HUES48 (cell line): ENCODE data around the gene TSPAN18.

Experiments
- H3K27ac ChIP-seq: one replicate; pipeline ENCODE4 v1.7.0; 2013; ENCODE audit warnings: low read depth, low read length, inconsistent platforms
- H3K27me3 ChIP-seq: 2 replicates; pipeline ENCODE4 v1.6.1; 2013; ENCODE audit warnings: mild to moderate bottlenecking, low read length; ENCODE audit not compliant: control insufficient read depth, insufficient read depth
- H3K36me3 ChIP-seq: 2 replicates; pipeline ENCODE4 v1.6.1; 2013; ENCODE audit warnings: low read length; ENCODE audit not compliant: control insufficient read depth, insufficient read depth
- H3K4me1 ChIP-seq: 2 replicates; pipeline ENCODE4 v1.6.1; 2013; ENCODE audit warnings: mild to moderate bottlenecking, low read length; ENCODE audit not compliant: control insufficient read depth, insufficient read depth
- H3K4me3 ChIP-seq: 2 replicates; pipeline ENCODE4 v1.5.1; 2013; ENCODE audit warnings: mild to moderate bottlenecking, low read depth, low read length
- H3K9ac ChIP-seq: 2 replicates; pipeline ENCODE4 v1.6.1; 2013; ENCODE audit warnings: mild to moderate bottlenecking, low read depth, low read length, moderate library complexity
- H3K9me3 ChIP-seq: 2 replicates; pipeline ENCODE4 v1.6.1; 2013; ENCODE audit warnings: low read length; ENCODE audit not compliant: control insufficient read depth, insufficient read depth

TSPAN18 gene

GRCh38 chr11:44837661-44838060 is 110.9 kb downstream of the TSPAN18 start:
- no peaks in the 10 kb centered on the region for H3K36me3 ChIP-seq
- H3K9ac ChIP-seq: no peak overlapping the region
- no peaks in the 10 kb centered on the region for H3K9me3 ChIP-seq
- H3K27me3 ChIP-seq: peaks cover 3% of the 10 kb centered on the region; the same call in 1 of the 2 replicates
- H3K27ac ChIP-seq: no peak overlapping the region
- no peak overlapping the region for H3K4me3 ChIP-seq
- peaks cover 46% of the 10 kb centered on the region for H3K4me1 ChIP-seq

GRCh38 chr11:44839458-44840084 is 112.8 kb downstream of the TSPAN18 start:
- H3K4me1 ChIP-seq: peaks cover 39% of the 10 kb centered on the region
- no peak overlapping the region for H3K27ac ChIP-seq
- H3K36me3 ChIP-seq: no peaks in the 10 kb centered on the region
- H3K9ac ChIP-seq: no peak overlapping the region
- H3K9me3 ChIP-seq: 0 out of 2 replicates have a peak, but pooled peaks cover 4% of the 10 kb centered on the region
- no peaks in the 10 kb centered on the region for H3K27me3 ChIP-seq
- no peak overlapping the region for H3K4me3 ChIP-seq

DNA sequence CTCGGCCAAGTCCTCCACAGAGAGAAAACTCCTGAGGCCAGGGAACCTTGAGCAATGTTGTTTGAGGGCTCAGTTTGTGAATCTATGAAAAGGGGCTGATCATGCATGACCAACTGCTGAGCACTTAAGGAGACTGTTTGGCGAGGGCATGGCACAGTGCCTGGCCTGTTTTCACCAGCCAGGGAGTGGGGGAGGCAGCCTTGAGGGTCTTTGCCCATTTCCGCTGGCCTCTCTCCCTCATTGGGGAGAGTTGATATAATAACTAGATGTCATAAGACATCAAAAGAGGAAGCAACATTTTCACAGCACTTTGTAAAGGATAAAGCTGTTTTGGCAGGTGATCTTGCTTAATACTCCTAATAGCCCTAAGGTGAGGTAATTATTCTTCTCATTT is 113.3 kb downstream of the TSPAN18 start:
- Histone ChIP-seq H3K27me3 (no peaks in the 10 kb centered on the region), H3K27ac (no peak overlapping the region), H3K4me3 (no peak overlapping the region), H3K36me3 (no peaks in the 10 kb centered on the region), H3K4me1 (peaks cover 34% of the 10 kb centered on the region), H3K9ac (no peak overlapping the region), H3K9me3 (0 out of 2 replicates have a peak, but pooled peaks cover 6% of the 10 kb centered on the region)

DNA sequence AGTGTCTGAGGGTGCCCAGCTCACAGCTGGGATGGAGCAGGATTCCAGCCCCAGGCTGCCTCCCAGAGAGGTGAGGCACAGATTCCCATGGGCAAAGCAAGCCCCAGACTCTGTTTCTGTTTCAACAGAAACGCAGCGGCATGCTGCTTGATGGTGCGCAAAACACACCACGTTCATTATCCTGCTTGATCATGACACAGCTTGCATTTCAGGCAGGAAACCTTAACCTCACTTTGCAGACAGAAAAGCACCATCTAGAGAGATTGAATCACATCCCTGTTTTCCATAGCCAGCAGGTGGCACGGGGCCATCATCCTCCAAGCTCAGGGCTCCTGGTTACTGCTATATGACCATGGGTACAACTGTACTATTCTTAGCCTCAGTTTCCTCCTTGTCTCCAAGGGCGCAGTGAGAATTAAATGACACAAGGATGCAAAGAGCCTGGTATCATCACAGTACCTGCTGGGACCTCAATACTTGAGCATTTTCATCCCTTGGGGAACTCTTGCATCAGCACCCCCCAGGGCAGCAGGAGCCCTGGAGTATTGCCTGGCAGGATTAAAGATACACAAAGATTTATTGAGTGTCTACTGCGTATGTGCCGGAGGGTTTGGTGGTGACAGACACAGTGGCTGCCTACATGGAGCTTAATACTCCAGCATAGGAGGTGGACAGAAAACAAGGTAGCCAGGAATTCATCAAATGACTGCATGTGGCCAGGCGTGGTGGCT is 113.9 kb downstream of the TSPAN18 start:
- Histone ChIP-seq H3K4me3 (no peak overlapping the region), H3K9me3 (0 out of 2 replicates have a peak, but pooled peaks cover 6% of the 10 kb centered on the region), H3K27me3 (no peaks in the 10 kb centered on the region), H3K9ac (no peak overlapping the region), H3K4me1 (peaks cover 29% of the 10 kb centered on the region), H3K36me3 (no peaks in the 10 kb centered on the region), H3K27ac (no peak overlapping the region)

DNA sequence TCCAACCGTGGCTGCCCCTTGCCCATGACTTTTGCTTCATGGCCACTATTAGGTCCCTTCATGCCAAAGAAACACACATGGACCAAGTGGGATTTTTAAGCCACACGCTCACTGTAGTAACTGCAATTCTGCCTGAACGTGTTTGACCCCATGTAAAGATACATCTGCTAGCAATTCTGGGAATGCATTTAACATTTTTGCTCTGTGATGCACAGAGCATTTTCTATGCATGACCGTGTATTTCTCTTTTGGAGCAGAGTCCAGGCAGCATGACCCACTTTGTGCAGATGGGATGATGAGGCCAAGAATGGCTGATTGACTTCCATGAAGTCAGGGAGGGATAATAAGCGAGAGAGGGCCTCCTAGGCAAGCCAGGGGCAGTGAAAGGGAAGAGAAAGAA is 115.5 kb downstream of the TSPAN18 start:
- Histone ChIP-seq H3K4me1 (peaks cover 25% of the 10 kb centered on the region), H3K27me3 (no peaks in the 10 kb centered on the region), H3K9ac (no peak overlapping the region), H3K27ac (no peak overlapping the region), H3K9me3 (peaks cover 6% of the 10 kb centered on the region; the same call in 1 of the 2 replicates), H3K36me3 (no peaks in the 10 kb centered on the region), H3K4me3 (no peak overlapping the region)

- H3K36me3 ChIP-seq: no peaks in the 10 kb centered on the region
- peaks cover 29% of the 10 kb centered on the region for H3K4me1 ChIP-seq
- H3K9me3 ChIP-seq: peaks cover 6% of the 10 kb centered on the region; the same call in 1 of the 2 replicates
- H3K9ac ChIP-seq: no peak overlapping the region
- no peak overlapping the region for H3K27ac ChIP-seq
- H3K27me3 ChIP-seq: no peaks in the 10 kb centered on the region
- H3K4me3 ChIP-seq: no peak overlapping the region
Observed at GRCh38 chr11:44846852-44847251, 120.1 kb downstream of the TSPAN18 start.

GRCh38 chr11:44847316-44847715 is 120.6 kb downstream of the TSPAN18 start:
- peaks cover 6% of the 10 kb centered on the region; the same call in 1 of the 2 replicates for H3K9me3 ChIP-seq
- H3K9ac ChIP-seq: no peak overlapping the region
- H3K4me1 ChIP-seq: peaks cover 25% of the 10 kb centered on the region
- no peaks in the 10 kb centered on the region for H3K27me3 ChIP-seq
- no peaks in the 10 kb centered on the region for H3K36me3 ChIP-seq
- no peak overlapping the region for H3K27ac ChIP-seq
- no peak overlapping the region for H3K4me3 ChIP-seq

DNA sequence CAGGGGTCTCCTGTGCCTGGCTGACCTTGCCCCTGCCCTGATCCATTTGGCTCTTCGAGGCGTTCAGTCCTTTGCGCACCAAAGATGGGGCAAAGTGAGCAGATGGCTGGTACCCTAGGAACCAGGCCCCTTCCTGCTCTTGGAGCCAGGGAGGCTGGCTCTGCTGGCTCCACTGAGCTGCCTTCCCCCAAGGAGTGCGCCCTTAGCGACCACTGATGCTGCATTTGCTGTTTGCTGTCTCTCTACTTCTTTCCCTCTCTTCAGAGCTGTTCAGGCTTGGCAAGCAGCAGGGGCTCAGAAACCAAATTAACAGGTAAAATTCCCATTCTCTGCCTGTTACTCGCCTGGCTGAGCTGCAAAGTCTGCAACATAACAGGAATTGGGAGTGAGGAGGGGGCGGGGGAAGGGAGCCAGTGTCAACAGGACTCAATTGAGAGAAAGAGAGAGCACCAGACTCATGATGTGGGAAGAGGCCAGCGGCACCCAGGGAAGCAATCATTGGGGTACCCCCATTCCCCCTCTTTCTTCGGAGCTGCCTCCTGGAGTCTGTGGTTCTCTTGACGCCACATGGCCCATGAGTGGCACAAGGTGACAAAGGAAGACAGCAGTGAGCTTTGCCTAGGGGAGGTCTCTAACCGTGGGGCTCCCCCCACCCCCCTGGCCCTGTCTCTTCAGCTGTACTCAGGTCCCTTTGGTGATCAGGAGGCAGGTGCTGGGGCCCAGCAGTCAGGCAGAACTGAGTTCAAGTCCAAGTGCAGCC is 121.6 kb downstream of the TSPAN18 start:
- no peaks in the 10 kb centered on the region for H3K36me3 ChIP-seq
- peak overlapping the region; percentile 37; the same call in 1 of the 2 replicates for H3K9ac ChIP-seq
- H3K4me1 ChIP-seq: peaks cover 17% of the 10 kb centered on the region
- H3K27ac ChIP-seq: peak overlapping the region; percentile 50
- peaks cover 6% of the 10 kb centered on the region; the same call in 1 of the 2 replicates for H3K9me3 ChIP-seq
- no peaks in the 10 kb centered on the region for H3K27me3 ChIP-seq
- no peak overlapping the region for H3K4me3 ChIP-seq

- no peak overlapping the region for H3K27ac ChIP-seq
- H3K9me3 ChIP-seq: peaks cover 6% of the 10 kb centered on the region; the same call in 1 of the 2 replicates
- H3K4me3 ChIP-seq: no peak overlapping the region
- H3K36me3 ChIP-seq: no peaks in the 10 kb centered on the region
- no peak overlapping the region for H3K9ac ChIP-seq
- H3K27me3 ChIP-seq: no peaks in the 10 kb centered on the region
- H3K4me1 ChIP-seq: peaks cover 17% of the 10 kb centered on the region
Observed at GRCh38 chr11:44848963-44849350, 122.2 kb downstream of the TSPAN18 start.

DNA sequence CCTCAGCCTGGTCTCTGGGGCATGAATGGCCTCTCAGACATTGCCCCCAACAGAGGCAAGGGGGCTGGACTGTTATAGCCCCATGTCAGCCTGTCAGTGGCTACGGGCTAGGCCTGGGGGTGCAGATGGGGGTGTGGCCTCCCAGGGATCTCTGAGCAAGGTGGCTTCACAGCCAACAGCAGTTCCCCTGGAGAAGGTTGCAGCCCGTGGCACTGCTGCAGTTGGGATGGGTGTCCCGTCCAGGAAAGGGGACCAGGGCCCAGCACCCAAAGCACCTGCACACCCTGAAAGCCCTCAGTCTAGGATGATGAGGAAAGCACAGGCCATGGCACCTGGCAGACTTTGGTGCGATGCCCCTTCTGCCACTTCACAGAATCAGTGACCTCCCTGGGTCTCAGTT is 122.7 kb downstream of the TSPAN18 start:
- no peak overlapping the region for H3K9ac ChIP-seq
- H3K4me3 ChIP-seq: no peak overlapping the region
- no peak overlapping the region for H3K27ac ChIP-seq
- H3K36me3 ChIP-seq: no peaks in the 10 kb centered on the region
- peaks cover 4% of the 10 kb centered on the region; the same call in 1 of the 2 replicates for H3K9me3 ChIP-seq
- H3K27me3 ChIP-seq: no peaks in the 10 kb centered on the region
- peaks cover 13% of the 10 kb centered on the region for H3K4me1 ChIP-seq
